ENCODE results near the gene SEMA4D.
A peak's percentile ranks its signal among the peaks of the same experiment; 100 is the strongest.

SEMA4D gene

DNA sequence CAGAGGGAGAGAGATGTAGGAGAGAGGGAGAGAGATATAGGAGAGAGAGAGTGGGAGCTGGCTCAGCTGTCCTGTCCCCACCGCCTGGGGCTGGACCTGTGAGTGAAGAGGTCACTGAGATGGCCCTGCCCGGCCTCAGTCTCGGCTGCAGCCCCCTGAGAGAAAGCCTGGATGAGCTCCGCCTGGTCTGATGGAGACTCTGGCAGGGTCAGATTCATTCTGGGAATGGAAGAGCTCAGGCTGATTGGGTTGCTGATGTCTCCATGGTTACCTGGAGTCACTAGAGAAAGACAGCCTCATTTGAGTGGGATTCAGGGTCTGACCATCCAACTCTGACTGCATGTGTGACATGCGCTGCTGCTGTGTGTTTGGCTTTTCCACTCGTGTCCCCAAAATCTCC, 27.1 kb upstream of the SEMA4D start:
- H3K4me3 ChIP-seq (ENCODE audit: low read depth, low read length), result no peak overlapping the region
- TF ChIP-seq, protein P1, sequence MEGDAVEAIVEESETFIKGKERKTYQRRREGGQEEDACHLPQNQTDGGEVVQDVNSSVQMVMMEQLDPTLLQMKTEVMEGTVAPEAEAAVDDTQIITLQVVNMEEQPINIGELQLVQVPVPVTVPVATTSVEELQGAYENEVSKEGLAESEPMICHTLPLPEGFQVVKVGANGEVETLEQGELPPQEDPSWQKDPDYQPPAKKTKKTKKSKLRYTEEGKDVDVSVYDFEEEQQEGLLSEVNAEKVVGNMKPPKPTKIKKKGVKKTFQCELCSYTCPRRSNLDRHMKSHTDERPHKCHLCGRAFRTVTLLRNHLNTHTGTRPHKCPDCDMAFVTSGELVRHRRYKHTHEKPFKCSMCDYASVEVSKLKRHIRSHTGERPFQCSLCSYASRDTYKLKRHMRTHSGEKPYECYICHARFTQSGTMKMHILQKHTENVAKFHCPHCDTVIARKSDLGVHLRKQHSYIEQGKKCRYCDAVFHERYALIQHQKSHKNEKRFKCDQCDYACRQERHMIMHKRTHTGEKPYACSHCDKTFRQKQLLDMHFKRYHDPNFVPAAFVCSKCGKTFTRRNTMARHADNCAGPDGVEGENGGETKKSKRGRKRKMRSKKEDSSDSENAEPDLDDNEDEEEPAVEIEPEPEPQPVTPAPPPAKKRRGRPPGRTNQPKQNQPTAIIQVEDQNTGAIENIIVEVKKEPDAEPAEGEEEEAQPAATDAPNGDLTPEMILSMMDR (conservative IDR thresholded peaks at IDR 0.05; ENCODE audit: low read depth, low read length), result no peak
- no peak for DNase-seq (ENCODE audit: low read depth)

DNA sequence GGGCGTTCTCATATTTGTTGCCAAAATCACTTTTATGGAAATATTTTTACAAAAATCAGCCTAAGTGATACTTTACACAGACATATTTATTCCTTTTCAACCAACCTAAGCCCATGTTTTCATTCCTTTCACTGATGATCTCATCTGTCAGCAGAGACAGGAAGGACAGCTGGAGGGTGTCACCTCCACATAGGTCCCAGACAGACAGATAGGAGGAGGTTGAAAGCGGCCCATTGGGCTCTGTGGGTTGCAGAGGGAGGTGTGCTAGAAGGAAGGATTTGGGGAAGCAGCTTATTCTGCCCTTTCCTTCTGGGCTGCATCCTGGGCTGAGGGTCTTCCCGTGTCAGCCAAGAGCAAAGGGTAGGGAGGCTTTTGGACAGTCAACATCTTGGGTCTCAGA, 26.0 kb upstream of the SEMA4D start:
- H3K4me3 ChIP-seq (ENCODE audit: low read depth, low read length), result no peak overlapping the region
- TF ChIP-seq, protein P1 (conservative IDR thresholded peaks at IDR 0.05; ENCODE audit: low read depth, low read length), result no peak
- no peak for DNase-seq (ENCODE audit: low read depth)

DNA sequence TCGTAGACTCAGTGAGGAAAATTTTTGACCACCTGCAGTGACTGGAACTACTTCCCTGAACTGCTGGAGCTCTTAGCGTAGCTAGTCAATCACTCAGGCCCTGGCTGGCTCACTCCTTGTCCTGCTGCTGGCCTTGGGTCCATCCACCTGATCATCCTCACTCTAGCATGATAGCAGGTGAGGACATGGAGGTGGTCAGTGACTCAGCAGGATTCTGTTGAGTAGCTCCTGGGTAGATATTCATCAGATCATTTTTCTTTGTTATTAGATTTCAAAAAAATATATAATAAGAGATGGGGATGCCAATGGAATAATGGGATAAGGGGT, 25.0 kb upstream of the SEMA4D start:
- DNase-seq (ENCODE audit: low read depth), result no peak
- TF ChIP-seq, protein P1 (conservative IDR thresholded peaks at IDR 0.05; ENCODE audit: low read depth, low read length), result no peak
- H3K4me3 ChIP-seq (ENCODE audit: low read depth, low read length), result no peak overlapping the region

DNA sequence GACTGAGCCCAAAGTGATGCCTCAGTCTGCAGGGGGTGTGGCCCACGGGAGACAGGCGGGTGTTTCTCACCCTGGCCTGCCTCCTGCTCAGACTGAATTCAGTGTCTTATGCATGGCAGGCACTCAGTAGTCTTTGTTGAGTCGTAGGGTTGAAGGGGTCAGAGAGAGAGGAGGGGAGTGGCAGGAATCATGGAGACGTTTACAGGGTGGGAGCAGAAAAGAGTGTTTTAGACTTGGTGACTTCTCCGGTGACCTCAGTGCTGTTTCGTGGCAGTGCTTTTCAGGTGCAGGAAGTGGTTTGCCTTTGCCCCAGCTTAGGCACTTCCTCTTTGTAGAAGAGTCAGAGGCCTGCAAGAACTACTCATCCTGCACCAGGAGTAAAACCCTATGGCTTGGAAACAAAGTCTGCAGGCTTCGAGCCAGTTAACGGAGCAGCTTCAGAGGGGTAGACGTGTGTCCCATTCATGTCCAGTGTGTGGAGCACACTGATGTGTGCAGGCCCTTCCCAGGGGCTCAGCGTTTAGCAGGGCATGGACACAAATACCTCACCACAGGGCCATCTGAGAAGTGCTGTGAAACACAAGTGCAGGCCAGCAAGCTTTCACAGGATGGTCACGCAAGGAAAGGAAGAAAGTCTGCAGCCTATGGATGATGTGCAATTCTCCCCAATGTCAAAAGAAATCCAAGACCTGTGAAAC, 24.5 kb upstream of the SEMA4D start:
- H3K4me3 ChIP-seq (ENCODE audit: low read depth, low read length), result no peak overlapping the region
- TF ChIP-seq, protein P1 (conservative IDR thresholded peaks at IDR 0.05; ENCODE audit: low read depth, low read length), result no peak
- DNase-seq (ENCODE audit: low read depth), result no peak

DNA sequence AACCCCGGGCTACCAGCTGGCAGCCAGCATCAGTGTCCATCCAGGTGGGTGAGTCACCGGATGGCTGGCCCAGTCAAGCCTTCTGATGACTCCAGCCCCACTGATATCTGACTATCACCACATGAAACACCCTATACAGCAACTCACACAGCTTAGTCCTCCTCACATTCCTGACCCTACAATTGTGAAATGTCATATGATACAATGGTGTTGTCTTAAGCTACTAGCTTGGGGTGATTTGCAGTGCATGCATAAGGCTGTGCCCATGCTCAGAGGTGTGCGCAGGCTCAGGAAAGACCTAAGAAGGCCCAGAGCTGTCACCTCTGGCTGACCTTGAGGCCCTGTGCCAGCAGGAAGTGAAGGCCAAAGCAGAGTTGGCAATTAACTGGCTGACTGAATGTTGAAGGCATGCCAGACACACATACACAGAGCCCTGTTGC, 21.5 kb upstream of the SEMA4D start:
- TF ChIP-seq, protein P1 (conservative IDR thresholded peaks at IDR 0.05; ENCODE audit: low read depth, low read length), result no peak
- peak; percentile 63 for DNase-seq (ENCODE audit: low read depth)
- H3K4me3 ChIP-seq (ENCODE audit: low read depth, low read length), result no peak overlapping the region

DNA sequence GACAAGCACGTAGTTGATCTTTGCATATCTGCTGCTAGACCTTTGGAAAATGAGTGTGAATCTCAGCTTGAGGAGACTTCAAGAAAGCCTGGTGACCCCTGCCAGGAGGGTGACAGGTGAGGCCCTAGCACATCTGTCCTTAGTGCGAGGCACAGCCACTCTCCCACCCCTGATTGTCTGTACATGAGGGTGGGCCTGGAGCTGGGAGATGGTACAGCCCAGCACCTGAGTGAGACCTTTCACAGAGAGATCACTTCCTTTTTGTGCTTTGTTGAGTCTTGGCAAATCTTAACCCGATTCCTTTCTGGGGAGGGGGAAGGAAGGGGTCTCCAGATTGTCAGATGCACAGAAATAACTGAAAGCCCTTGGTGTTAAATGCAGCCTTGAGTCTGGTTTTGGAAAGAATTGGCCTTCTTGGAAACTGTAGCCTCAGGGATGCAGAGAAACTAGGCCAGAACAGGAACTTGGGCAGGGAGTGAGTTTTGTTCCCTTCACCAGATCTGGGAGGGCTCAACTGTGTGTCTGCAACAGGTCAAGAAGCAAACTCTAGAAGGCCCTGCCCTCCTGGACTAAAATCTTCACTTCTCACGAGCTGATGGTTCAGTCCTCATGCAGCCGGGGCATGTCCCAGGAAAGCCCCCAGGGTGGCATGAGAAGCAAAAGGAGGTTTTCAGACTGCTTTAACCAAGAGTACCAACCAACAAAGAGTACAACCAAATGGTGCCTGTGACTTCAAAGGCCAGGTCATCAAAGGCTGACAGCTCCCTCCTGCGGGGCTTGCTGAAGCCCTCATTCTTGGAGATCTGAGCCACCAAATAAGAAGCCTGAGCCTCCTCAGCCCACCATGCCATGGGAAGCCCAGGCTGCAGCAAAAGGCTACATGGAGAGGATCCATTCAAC, 20.8 kb upstream of the SEMA4D start:
- DNase-seq (ENCODE audit: low read depth), result no peak
- H3K4me3 ChIP-seq (ENCODE audit: low read depth, low read length), result no peak overlapping the region
- TF ChIP-seq, protein P1 (conservative IDR thresholded peaks at IDR 0.05; ENCODE audit: low read depth, low read length), result no peak

Data from choroid plexus epithelial cell (primary cell).